Liver (tissue), 3 donors: Measurements from ENCODE around the gene APOA1.

ENCODE experiments used
- EGR1 ChIP-seq, 2 donors: IDR thresholded peaks; 2 replicates each; pipeline ENCODE4 v1.6.1; 2016 to 2018; ENCODE audit warnings: antibody characterized with exemption in 2 of 2, low read depth in 2 of 2
- GABPA ChIP-seq, 2 donors: IDR thresholded peaks in 1 of 2; conservative IDR thresholded peaks in 1 of 2; 2 replicates each; pipeline ENCODE4 v1.6.1; 2016; ENCODE audit warnings: antibody characterized with exemption in 2 of 2, mild to moderate bottlenecking in 1 of 2, moderate library complexity in 1 of 2
- HNF4G ChIP-seq: IDR thresholded peaks from 2 replicates; pipeline ENCODE4 v1.6.1; 2016; ENCODE audit warnings: antibody characterized with exemption
- JUND ChIP-seq, 2 donors: IDR thresholded peaks; 2 replicates each; pipeline ENCODE4 v1.6.1; 2016; ENCODE audit warnings: antibody characterized with exemption in 2 of 2
- SP1 ChIP-seq: IDR thresholded peaks from 2 replicates; pipeline ENCODE4 v1.6.1; 2018; ENCODE audit warnings: antibody characterized with exemption, mild to moderate bottlenecking
- TAF1 ChIP-seq: conservative IDR thresholded peaks from 2 replicates; pipeline ENCODE4 v1.6.1; 2016; ENCODE audit warnings: antibody characterized with exemption, mild to moderate bottlenecking
- TF ChIP-seq, protein P1 (sequence below): fragments of 150-350 bp; IDR thresholded peaks from 2 replicates; pipeline ENCODE4 v1.5.1; 2017; ENCODE audit warnings: improper control_type of control experiment, low read depth, low read length; ENCODE audit not compliant: missing input control
- TF ChIP-seq, protein P2 (sequence below): IDR thresholded peaks from 2 replicates; pipeline ENCODE4 v1.6.1; 2016; ENCODE audit warnings: antibody characterized with exemption, mild to moderate bottlenecking
- TF ChIP-seq, protein P3 (sequence below): IDR thresholded peaks from 2 replicates; pipeline ENCODE4 v1.6.1; 2016; ENCODE audit warnings: antibody characterized with exemption
- TF ChIP-seq, protein P4 (sequence below): IDR thresholded peaks from 2 replicates; pipeline ENCODE4 v1.6.1; 2016; ENCODE audit warnings: antibody characterized with exemption
- TF ChIP-seq, protein P5 (sequence below): IDR thresholded peaks from 2 replicates; pipeline ENCODE4 v1.6.1; 2016; ENCODE audit warnings: antibody characterized with exemption
- donor health status: healthy.
- donor health status: healthy.

DNA sequence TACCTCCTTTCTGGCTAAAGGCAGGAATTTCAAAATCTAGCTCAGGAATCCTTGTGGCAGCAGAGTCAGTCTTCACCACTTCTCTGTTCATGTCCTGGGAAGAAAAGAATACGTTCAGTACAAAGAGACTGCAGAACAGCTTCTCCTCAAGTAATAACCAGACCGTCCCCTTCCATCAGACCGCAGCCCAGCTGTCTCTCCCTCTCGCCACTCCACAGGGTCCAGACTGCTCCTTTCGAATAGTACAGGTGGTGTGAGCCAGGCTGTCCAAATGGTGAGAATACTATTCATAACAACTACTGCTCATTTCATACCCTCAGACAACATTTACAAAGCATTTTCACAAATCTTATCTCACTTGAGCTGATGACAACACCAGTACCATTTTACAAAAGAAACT, 50.5 kb downstream of the APOA1 start:
- TF ChIP-seq, protein P1, sequence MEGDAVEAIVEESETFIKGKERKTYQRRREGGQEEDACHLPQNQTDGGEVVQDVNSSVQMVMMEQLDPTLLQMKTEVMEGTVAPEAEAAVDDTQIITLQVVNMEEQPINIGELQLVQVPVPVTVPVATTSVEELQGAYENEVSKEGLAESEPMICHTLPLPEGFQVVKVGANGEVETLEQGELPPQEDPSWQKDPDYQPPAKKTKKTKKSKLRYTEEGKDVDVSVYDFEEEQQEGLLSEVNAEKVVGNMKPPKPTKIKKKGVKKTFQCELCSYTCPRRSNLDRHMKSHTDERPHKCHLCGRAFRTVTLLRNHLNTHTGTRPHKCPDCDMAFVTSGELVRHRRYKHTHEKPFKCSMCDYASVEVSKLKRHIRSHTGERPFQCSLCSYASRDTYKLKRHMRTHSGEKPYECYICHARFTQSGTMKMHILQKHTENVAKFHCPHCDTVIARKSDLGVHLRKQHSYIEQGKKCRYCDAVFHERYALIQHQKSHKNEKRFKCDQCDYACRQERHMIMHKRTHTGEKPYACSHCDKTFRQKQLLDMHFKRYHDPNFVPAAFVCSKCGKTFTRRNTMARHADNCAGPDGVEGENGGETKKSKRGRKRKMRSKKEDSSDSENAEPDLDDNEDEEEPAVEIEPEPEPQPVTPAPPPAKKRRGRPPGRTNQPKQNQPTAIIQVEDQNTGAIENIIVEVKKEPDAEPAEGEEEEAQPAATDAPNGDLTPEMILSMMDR: no peak
- TF ChIP-seq TAF1 (no peak), EGR1 (IDR thresholded peaks at IDR 0.05; ENCODE audit: low read depth in 2 of 2) (no peak), SP1 (no peak), GABPA (IDR thresholded peaks at IDR 0.05 in 1 of 2, conservative IDR thresholded peaks at IDR 0.05 in 1 of 2) (no peak), JUND (IDR thresholded peaks at IDR 0.05) (no peak), HNF4G (no peak)
- TF ChIP-seq, protein P2, sequence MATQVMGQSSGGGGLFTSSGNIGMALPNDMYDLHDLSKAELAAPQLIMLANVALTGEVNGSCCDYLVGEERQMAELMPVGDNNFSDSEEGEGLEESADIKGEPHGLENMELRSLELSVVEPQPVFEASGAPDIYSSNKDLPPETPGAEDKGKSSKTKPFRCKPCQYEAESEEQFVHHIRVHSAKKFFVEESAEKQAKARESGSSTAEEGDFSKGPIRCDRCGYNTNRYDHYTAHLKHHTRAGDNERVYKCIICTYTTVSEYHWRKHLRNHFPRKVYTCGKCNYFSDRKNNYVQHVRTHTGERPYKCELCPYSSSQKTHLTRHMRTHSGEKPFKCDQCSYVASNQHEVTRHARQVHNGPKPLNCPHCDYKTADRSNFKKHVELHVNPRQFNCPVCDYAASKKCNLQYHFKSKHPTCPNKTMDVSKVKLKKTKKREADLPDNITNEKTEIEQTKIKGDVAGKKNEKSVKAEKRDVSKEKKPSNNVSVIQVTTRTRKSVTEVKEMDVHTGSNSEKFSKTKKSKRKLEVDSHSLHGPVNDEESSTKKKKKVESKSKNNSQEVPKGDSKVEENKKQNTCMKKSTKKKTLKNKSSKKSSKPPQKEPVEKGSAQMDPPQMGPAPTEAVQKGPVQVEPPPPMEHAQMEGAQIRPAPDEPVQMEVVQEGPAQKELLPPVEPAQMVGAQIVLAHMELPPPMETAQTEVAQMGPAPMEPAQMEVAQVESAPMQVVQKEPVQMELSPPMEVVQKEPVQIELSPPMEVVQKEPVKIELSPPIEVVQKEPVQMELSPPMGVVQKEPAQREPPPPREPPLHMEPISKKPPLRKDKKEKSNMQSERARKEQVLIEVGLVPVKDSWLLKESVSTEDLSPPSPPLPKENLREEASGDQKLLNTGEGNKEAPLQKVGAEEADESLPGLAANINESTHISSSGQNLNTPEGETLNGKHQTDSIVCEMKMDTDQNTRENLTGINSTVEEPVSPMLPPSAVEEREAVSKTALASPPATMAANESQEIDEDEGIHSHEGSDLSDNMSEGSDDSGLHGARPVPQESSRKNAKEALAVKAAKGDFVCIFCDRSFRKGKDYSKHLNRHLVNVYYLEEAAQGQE: no peak
- TF ChIP-seq, protein P3, sequence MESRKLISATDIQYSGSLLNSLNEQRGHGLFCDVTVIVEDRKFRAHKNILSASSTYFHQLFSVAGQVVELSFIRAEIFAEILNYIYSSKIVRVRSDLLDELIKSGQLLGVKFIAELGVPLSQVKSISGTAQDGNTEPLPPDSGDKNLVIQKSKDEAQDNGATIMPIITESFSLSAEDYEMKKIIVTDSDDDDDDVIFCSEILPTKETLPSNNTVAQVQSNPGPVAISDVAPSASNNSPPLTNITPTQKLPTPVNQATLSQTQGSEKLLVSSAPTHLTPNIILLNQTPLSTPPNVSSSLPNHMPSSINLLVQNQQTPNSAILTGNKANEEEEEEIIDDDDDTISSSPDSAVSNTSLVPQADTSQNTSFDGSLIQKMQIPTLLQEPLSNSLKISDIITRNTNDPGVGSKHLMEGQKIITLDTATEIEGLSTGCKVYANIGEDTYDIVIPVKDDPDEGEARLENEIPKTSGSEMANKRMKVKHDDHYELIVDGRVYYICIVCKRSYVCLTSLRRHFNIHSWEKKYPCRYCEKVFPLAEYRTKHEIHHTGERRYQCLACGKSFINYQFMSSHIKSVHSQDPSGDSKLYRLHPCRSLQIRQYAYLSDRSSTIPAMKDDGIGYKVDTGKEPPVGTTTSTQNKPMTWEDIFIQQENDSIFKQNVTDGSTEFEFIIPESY: no peak
- TF ChIP-seq, protein P4, sequence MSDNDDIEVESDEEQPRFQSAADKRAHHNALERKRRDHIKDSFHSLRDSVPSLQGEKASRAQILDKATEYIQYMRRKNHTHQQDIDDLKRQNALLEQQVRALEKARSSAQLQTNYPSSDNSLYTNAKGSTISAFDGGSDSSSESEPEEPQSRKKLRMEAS: no peak
- TF ChIP-seq, protein P5, sequence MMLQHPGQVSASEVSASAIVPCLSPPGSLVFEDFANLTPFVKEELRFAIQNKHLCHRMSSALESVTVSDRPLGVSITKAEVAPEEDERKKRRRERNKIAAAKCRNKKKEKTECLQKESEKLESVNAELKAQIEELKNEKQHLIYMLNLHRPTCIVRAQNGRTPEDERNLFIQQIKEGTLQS: no peak
